Mesodermal cell (in vitro differentiated cells): ENCODE data around the gene MYCBP2.

Experiments
- H3K27ac ChIP-seq: 2 replicates; pipeline ENCODE4 v1.7.0; 2013; ENCODE audit warnings: mild to moderate bottlenecking, low read depth, low read length, moderate library complexity; ENCODE audit not compliant: severe bottlenecking
- H3K36me3 ChIP-seq: 2 replicates; pipeline ENCODE4 v1.7.1; 2013; ENCODE audit warnings: mild to moderate bottlenecking, low read length, moderate library complexity; ENCODE audit not compliant: control insufficient read depth, insufficient read depth
- H3K4me1 ChIP-seq: one replicate; pipeline ENCODE4 v1.7.1; 2013; ENCODE audit warnings: mild to moderate bottlenecking, low read length; ENCODE audit not compliant: insufficient read depth, control insufficient read depth, poor library complexity, severe bottlenecking
- H3K4me3 ChIP-seq: 2 replicates; pipeline ENCODE4 v1.7.0; 2013; ENCODE audit warnings: low read length, control low read depth, mild to moderate bottlenecking; ENCODE audit not compliant: insufficient read depth, poor library complexity, severe bottlenecking; ENCODE audit errors: extremely low read depth
- H3K9me3 ChIP-seq: 2 replicates; pipeline ENCODE4 v1.7.1; 2013; ENCODE audit warnings: mild to moderate bottlenecking, low read length, moderate library complexity; ENCODE audit not compliant: control insufficient read depth
- WGBS, 2 experiments: methylation state at CpG; one replicate each; pipeline ENCODE4 v1.1.5; 2013; ENCODE audit warnings: missing lambda C conversion rate in 2 of 2; ENCODE audit not compliant: insufficient coverage in 2 of 2; 5-methylcytosine and 5-hydroxymethylcytosine counted together

Gene MYCBP2

DNA sequence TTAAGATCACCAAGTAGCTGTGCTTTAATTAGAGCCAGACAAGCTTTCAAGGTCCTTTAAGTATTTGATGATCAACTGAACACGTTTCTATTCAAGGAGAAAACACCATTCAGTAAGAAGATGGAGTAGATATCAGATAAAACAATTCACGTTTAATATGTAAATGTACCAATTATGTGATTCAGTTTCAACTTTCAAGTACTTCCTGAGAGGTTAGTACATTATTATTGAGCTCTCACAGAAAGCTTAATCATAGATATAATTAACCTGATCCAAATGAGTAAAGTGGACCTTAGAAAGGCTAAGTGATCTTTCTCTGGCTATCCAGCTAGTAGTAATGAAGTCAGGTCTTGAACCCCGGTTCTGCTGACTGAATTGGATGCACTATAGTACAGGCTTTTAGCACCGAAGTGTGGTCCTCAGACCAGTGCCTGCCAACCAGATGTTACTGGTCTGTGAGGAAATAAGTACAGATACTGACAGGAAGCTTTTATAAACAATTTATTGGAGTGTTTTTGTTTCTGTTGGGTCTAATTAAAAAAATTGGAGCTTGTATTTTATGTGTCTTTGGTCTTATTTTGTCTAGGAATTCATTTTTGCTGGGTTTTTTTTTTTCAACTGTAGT is 324.8 kb downstream of the MYCBP2 start:
- Histone ChIP-seq H3K36me3 (peaks cover 39% of the 10 kb centered on the region), H3K9me3 (no peaks in the 10 kb centered on the region), H3K27ac (no peak overlapping the region), H3K4me3 (no peak overlapping the region), H3K4me1 (no peaks in the 10 kb centered on the region)
- 83 to 91% methylated on average over 2 of the region's 4 CpGs for WGBS, 2 experiments

DNA sequence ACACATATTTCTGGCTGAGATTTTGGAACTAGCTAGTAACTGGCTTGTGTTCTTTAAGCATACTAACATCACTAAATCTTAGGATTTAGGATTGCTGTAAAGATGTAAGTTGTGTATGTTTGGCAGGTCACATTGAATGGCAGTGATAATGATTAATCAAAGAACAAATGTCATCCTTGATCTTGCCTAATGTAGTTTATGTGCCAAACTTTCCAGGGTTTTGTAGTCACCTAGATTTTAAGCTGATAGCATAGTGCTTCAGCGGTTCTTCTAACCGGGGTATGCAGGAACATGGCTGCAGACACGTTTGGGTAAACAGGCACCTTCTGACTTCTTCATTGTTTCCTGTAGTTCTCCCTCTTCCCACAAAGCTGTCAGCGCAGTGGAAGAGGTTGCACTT is 325.4 kb downstream of the MYCBP2 start:
- Histone ChIP-seq H3K9me3 (no peaks in the 10 kb centered on the region), H3K4me1 (no peaks in the 10 kb centered on the region), H3K4me3 (no peak overlapping the region), H3K27ac (no peak overlapping the region), H3K36me3 (peaks cover 39% of the 10 kb centered on the region)
- WGBS, 2 experiments: 83 to 89% methylated on average over 3 to 4 of the region's 4 CpGs

DNA sequence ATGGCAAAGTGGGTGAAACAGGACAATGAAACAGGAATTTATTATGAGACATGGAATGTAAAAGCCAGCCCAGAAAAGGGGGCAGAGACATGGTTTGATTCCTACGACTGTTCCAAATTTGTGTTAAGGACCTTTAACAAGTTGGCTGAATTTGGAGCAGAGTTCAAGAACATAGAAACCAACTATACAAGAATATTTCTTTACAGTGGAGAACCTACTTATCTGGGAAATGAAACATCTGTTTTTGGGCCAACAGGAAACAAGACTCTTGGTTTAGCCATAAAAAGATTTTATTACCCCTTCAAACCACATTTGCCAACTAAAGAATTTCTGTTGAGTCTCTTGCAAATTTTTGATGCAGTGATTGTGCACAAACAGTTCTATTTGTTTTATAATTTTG is 326.4 kb downstream of the MYCBP2 start:
- Histone ChIP-seq H3K9me3 (no peaks in the 10 kb centered on the region), H3K36me3 (peaks cover 44% of the 10 kb centered on the region), H3K27ac (no peak overlapping the region), H3K4me3 (no peak overlapping the region), H3K4me1 (no peaks in the 10 kb centered on the region)
- 83% methylated on average over 1 of the region's 1 CpG; no CpG with 5 or more reads in 1 of the 2 experiments for WGBS, 2 experiments
